Right lobe of liver (tissue), 4 donors: Measurements from ENCODE around the gene MOB3A.

Source experiments
- CTCF ChIP-seq, 4 donors: fragments of 200-600 bp in 3 of 4; fragments of 450-650 bp in 1 of 4; IDR thresholded peaks; one replicate each; pipeline versions ENCODE4 v1.5.1 to v1.8.0; 2016 to 2022; ENCODE audit warnings: antibody characterized with exemption in 4 of 4, mild to moderate bottlenecking in 2 of 4
- POLR2A ChIP-seq: fragments of 450-650 bp; IDR thresholded peaks from one replicate; pipeline ENCODE4 v1.6.1; 2017; ENCODE audit warnings: antibody characterized with exemption, mild to moderate bottlenecking
- donor health status: DM: no; HTN: no; CAD: no.
- donor health status: DM: no; HTN: no; CAD: no.
- donor health status: DM: no; HTN: yes; CAD: no.

- no peak for TF ChIP-seq CTCF (IDR thresholded peaks at IDR 0.05)
- no peak for TF ChIP-seq POLR2A
Observed at GRCh38 chr19:2100719-2101061, 4.6 kb upstream of the MOB3A start.
